Caki2 (cell line): ENCODE results near the gene HYCC2. TPM values are rescaled to one million over a fixed set of nuclear protein-coding genes. Genes with fewer than 3 reads are reported as not detected.
"Not testable (repeated sequence)": the region's sequence is repeated elsewhere in the genome, so short reads cannot be mapped to it uniquely, and the experiment has no call there.

Experiments used
- DNase-seq: peaks from one replicate; pipeline ENCODE4 v3.0.0-alpha.2; 2015; ENCODE audit warnings: low read depth
- in situ Hi-C: cut with HindIII; loops from 2 replicates; pipeline ENCODE4 v1.10.0; 2016; ENCODE audit warnings: low sequenced_read_pairs, low pct_unique_long_range_greater_than_20kb, mixed read lengths
- total RNA-seq: library from RNA; depleted of rRNA; stranded (reverse); fragments of >200 nt; shearing (Covaris generic); gene quantifications from 2 replicates; pipeline ENCODE4 v1.2.3, GENCODE V29; 2014; ENCODE audit warnings: low replicate concordance; rRNA removed

Gene HYCC2
- total RNA-seq, 1 experiment from 2014 or later = 2.8 TPM

DNA sequence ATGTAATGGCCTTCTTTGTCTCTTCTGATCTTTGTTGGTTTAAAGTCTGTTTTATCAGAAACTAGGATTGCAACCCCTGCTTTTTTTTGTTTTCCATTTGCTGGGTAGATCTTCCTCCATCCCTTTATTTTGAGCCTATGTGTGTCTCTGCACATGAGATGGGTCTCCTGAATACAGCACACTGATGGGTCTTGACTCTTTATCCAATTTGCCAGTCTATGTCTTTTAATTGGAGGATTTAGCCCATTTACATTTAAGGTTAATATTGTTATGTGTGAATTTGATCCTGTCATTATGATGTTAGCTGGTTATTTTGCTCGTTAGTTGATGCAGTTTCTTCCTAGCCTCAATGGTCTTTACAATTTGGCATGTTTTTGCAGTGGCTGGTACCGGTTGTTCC is 37.1 kb downstream of the HYCC2 start:
- in situ Hi-C loops, DNase-seq: not testable (repeated sequence)

- in situ Hi-C loops = no loop called here
- DNase-seq = no peak
Observed at GRCh38 chr2:201024518-201024917, 47.0 kb downstream of the HYCC2 start.

DNA sequence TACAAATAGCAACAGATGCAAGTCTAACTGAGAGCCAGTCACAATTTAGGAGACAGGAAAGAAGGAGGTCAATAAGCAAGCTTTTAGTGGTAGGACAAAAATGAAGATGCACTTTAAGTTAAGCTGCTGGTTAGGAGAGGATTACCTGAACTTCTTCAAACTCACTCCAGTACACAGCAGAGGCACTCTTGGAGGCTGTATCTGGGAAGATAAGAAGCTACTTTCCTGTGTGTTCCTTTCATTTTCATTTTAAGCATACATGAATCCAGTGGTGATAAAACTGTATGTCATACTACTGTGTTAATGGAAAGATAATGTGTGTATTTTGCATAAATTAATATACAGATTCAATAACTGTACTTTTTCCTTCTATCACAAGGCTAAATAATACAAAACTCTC is 49.6 kb downstream of the HYCC2 start:
- in situ Hi-C loops = no loop called here
- no peak for DNase-seq

Other genes starting within 250 kb of the HYCC2 start
- 30.8 and 70.2 TPM in 2 replicates for gene CLK1, start 207.0 kb downstream of the HYCC2 start, total RNA-seq
- gene PPIL3, start 182.6 kb downstream of the HYCC2 start, total RNA-seq = 68.3 and 78.8 TPM in 2 replicates
- gene NIF3L1, start 182.3 kb downstream of the HYCC2 start, total RNA-seq = 57.7 and 87.3 TPM in 2 replicates
- 12.9 and 20.9 TPM in 2 replicates for gene ORC2, start 108.0 kb downstream of the HYCC2 start, total RNA-seq
- 210 and 256 TPM in 2 replicates for gene NDUFB3, start 330 bp upstream of the HYCC2 start, total RNA-seq
- 99.7 and 108 TPM in 2 replicates for gene CFLAR, start 44.5 kb upstream of the HYCC2 start, total RNA-seq
- gene CASP10, start 111.5 kb upstream of the HYCC2 start, total RNA-seq = 7.3 and 8.5 TPM in 2 replicates
- 52.0 and 58.7 TPM in 2 replicates for gene CASP8, start 188.9 kb upstream of the HYCC2 start, total RNA-seq